D721Med (cell line): ENCODE data around the gene APLP1.

Experiments used
- DNase-seq: peaks from one replicate; pipeline ENCODE4 v3.0.0; 2011; ENCODE audit warnings: low spot score; ENCODE audit not compliant: insufficient read length
- FAIRE-seq: peaks from 2 replicates; lab custom pipeline; 2011; peaks lifted over from hg19 to GRCh38; lab: Jason Lieb, UNC
- CTCF ChIP-seq: IDR thresholded peaks from 2 replicates; pipeline ENCODE4 v1.5.1; 2012; ENCODE audit warnings: mild to moderate bottlenecking, control low read depth; ENCODE audit not compliant: insufficient read depth; ENCODE audit errors: missing control alignments

APLP1 gene

DNA sequence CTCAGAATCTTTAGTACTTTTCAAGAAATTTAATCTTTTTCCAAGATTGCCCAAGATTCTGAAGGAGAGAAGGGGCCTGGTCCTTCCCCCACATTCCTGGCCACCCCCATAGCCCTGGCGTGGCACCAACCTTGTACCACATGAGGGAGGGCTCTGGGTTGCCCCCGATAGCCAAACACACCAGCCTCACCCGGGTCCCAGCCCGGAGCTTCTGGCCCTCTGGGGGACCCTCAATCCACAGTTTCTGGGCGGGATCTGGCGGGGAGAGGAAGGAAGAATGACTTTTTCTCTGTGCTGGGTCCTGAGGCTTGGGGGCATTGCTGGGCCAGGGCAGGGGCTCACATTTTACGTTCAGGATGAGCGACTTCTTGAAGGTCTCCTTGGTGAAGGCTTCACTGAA is 20.5 kb upstream of the APLP1 start:
- no peak for TF ChIP-seq CTCF
- FAIRE-seq = no peak
- no peak for DNase-seq

DNA sequence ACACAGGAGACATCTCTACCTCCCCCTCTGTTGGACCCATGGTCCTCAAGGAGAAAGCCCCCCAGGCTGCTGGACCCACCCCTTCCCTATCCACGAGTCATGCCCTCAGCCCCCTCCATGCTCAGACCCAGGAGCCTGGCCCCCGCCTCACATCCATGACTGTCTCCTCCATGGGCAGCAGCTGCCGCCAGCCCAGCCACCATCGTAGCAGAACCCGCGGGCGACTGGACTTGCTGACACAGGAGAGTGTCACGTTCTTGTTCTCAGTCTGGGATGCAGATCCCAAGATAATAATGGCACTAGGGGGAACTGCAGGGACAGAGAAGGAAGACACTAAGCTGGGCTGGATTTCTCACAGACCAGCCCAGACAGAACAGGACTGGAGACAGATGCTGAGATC is 19.9 kb upstream of the APLP1 start:
- FAIRE-seq = no peak
- TF ChIP-seq CTCF = no peak
- no peak for DNase-seq

- no peak for TF ChIP-seq CTCF
- no peak for FAIRE-seq
- DNase-seq = no peak
Observed at GRCh38 chr19:35848919-35849505, 19.4 kb upstream of the APLP1 start.

GRCh38 chr19:35851213-35852028 is 17.0 kb upstream of the APLP1 start:
- FAIRE-seq = no peak
- DNase-seq = no peak
- peak; percentile 25 for TF ChIP-seq CTCF

- no peak for FAIRE-seq
- no peak for DNase-seq
- no peak for TF ChIP-seq CTCF
Observed at GRCh38 chr19:35852029-35852780, 16.2 kb upstream of the APLP1 start, which contains the start of gene NPHS1. TSS of gene NPHS1 (minus strand) at chr19:35852504. CDS start at chr19:35851837, 667 bp downstream.

DNA sequence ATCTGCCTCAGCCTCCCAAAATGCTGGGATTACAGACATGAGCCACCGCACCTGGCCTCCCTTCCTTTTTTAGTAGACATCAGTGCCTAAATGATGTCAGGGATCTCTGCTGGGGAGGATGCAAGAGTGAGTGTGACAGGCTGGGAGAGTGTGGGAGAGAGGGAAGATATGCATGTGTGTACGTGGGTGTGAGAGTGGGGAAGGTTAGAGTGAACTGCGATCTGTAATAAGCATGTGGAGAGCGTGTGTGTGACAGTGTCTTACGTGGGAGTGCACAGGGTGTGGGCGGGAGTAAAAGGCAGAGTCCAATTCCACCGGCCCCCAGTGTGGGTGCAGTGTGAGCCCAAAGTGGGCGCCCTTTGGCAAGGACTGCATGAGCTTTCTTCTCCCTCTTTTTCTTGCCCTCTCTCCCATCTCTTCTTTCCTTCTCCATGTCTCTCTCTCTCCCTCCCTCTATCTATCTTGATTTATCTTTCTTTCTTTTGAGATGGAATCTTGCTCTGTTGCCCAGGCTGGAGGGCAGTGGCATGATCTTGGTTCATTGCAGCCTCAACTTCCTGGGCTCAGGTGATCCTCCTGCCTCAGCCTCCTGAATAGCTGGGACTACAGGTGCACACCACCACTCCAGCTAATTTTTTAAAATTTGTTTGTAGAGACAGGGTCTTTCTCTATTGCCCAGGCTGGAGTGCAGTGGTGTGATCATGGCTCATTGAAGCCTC is 15.2 kb upstream of the APLP1 start:
- DNase-seq (no peak), FAIRE-seq (no peak)
- no peak for TF ChIP-seq CTCF
